ENCODE measurements around the gene AMFR.

The AMFR gene

GRCh38 chr16:56345406-56346050, 79.8 kb downstream of the AMFR start:
- no peak overlapping the region for H3K4me3 ChIP-seq (ENCODE audit: low read depth, low read length)
- no peak for TF ChIP-seq CTCF (IDR thresholded peaks at IDR 0.05; ENCODE audit: low read depth, low read length, missing control alignments)

GRCh38 chr16:56344518-56345405, 80.6 kb downstream of the AMFR start:
- no peak for DNase-seq (ENCODE audit: low read depth)
- H3K4me3 ChIP-seq (ENCODE audit: low read depth, low read length), result no peak overlapping the region
- no peak for TF ChIP-seq CTCF (IDR thresholded peaks at IDR 0.05; ENCODE audit: low read depth, low read length, missing control alignments)

More at GRCh38 chr16:56345406-56346050, 79.8 kb downstream of the AMFR start:
- no peak for DNase-seq (ENCODE audit: low read depth)

GRCh38 chr16:56343661-56344517, 81.5 kb downstream of the AMFR start:
- DNase-seq (ENCODE audit: low read depth), result no peak
- no peak overlapping the region for H3K4me3 ChIP-seq (ENCODE audit: low read depth, low read length)
- TF ChIP-seq CTCF (IDR thresholded peaks at IDR 0.05; ENCODE audit: low read depth, low read length, missing control alignments), result no peak

GRCh38 chr16:56341656-56342399, 83.5 kb downstream of the AMFR start:
- no peak overlapping the region for H3K4me3 ChIP-seq (ENCODE audit: low read depth, low read length)
- no peak for DNase-seq (ENCODE audit: low read depth)
- TF ChIP-seq CTCF (IDR thresholded peaks at IDR 0.05; ENCODE audit: low read depth, low read length, missing control alignments), result no peak

GRCh38 chr16:56340864-56341365, 84.4 kb downstream of the AMFR start:
- no peak for TF ChIP-seq CTCF (IDR thresholded peaks at IDR 0.05; ENCODE audit: low read depth, low read length, missing control alignments)
- no peak overlapping the region for H3K4me3 ChIP-seq (ENCODE audit: low read depth, low read length)
- DNase-seq (ENCODE audit: low read depth), result no peak

GRCh38 chr16:56340416-56340815, 84.9 kb downstream of the AMFR start:
- no peak for TF ChIP-seq CTCF (IDR thresholded peaks at IDR 0.05; ENCODE audit: low read depth, low read length, missing control alignments)
- H3K4me3 ChIP-seq (ENCODE audit: low read depth, low read length), result no peak overlapping the region
- DNase-seq (ENCODE audit: low read depth), result no peak

Data from GM12864 (cell line).